Left lung (tissue), 10 donors: ENCODE measurements around the gene HDAC1. TPM values are rescaled to one million over a fixed set of nuclear protein-coding genes. Genes with fewer than 3 reads are reported as not detected.

Experiments
- ATAC-seq: fragments of 200-7000 bp; cut with Tn5 transposase; one replicate; pipeline ENCODE4 v1.9.1; 2020; ENCODE audit warnings: moderate library complexity
- DNase-seq, 4 donors: peaks; one replicate each; pipeline ENCODE4 v3.0.0-alpha.2; 2013 to 2020
- H3K27ac ChIP-seq, 2 donors: fragments of 200-600 bp; sonication (generic) in 1 of 2; one replicate each; pipeline versions ENCODE4 v1.5.0 to v1.8.0; 2020 to 2021
- H3K27me3 ChIP-seq, 2 donors: fragments of 200-600 bp; sonication (generic) in 1 of 2; one replicate each; pipeline versions ENCODE4 v1.5.0 to v1.8.0; 2020 to 2021
- H3K36me3 ChIP-seq, 2 donors: fragments of 200-600 bp; sonication (generic) in 1 of 2; one replicate each; pipeline versions ENCODE4 v1.5.0 to v1.8.0; 2020 to 2021
- H3K4me1 ChIP-seq, 2 donors: fragments of 200-600 bp; one replicate each; pipeline ENCODE4 v1.8.0; 2021
- H3K4me3 ChIP-seq, 2 donors: fragments of 200-600 bp; sonication (generic) in 1 of 2; one replicate each; pipeline versions ENCODE4 v1.5.0 to v1.8.0; 2020 to 2021; ENCODE audit warnings: mild to moderate bottlenecking in 1 of 2
- H3K9me3 ChIP-seq, 2 donors: fragments of 200-600 bp; sonication (generic) in 1 of 2; one replicate each; pipeline versions ENCODE4 v1.5.0 to v1.8.0; 2020 to 2021
- intact Hi-C, 2 donors: fragments of 100-400 bp; cut with DNase I; formaldehyde crosslinking; loops; one replicate each; pipeline versions ENCODE4 v1.11.2 to v1.14.2; 2022
- polyA plus RNA-seq, 6 donors: library from polyadenylated mRNA; unstranded; fragments of 120-200 nt; gene quantifications; one replicate each; pipeline ENCODE4 v1.2.1, GENCODE V29; 2013; ENCODE audit not compliant: insufficient read length in 6 of 6
- total RNA-seq, 2 donors: library from RNA; stranded (reverse); fragmentation: NEBNext Ultra II Directional; extraction: Animal tissue kit (Norgen Biotek cat#: 25700); gene quantifications; one replicate each; pipeline ENCODE4 v1.2.1, GENCODE V29; 2021
- TF ChIP-seq, protein P1 (sequence below), 2 donors: fragments of 200-600 bp; sonication (generic) in 1 of 2; IDR thresholded peaks; one replicate each; pipeline versions ENCODE4 v1.5.0 to v1.8.0; 2021; ENCODE audit warnings: antibody characterized with exemption in 2 of 2
- donor health status: DM: no; HTN: yes; CAD: no.
- donor health status: DM: no; HTN: no; CAD: no.

Gene HDAC1
- total and polyA plus RNA-seq, 8 donors = 61.8 to 193 (median 163) TPM

DNA sequence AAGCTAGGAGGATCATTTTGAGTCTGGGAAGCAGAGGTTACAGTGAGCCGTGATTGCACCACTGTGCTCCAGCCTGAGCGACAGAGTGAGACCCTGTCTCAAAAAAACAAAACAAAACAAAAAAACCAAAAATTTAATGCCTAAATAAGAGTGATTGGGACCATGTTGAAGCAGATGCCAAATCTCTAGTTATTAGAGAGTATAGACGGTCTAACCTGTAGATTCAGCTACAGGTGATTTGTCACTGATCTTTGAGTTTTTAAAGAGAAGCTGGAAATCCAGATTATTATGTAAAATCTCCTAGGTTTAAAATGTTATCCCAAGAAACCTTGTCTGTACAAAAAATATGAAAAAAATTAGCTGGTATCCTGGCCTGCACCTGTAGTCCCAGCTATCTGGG, 11.5 kb downstream of the HDAC1 start:
- no peak for DNase-seq
- Histone ChIP-seq H3K27ac (no peak overlapping the region), H3K4me3 (no peak overlapping the region), H3K4me1 (peaks cover 0 to 4% of the 10 kb centered on the region in 2 donors), H3K27me3 (no peaks in the 10 kb centered on the region), H3K9me3 (peaks cover 0 to 5% of the 10 kb centered on the region in 2 donors), H3K36me3 (peaks cover 0 to 52% of the 10 kb centered on the region in 2 donors)
- ATAC-seq = no peak
- intact Hi-C loops = no loop called here
- TF ChIP-seq, protein P1, sequence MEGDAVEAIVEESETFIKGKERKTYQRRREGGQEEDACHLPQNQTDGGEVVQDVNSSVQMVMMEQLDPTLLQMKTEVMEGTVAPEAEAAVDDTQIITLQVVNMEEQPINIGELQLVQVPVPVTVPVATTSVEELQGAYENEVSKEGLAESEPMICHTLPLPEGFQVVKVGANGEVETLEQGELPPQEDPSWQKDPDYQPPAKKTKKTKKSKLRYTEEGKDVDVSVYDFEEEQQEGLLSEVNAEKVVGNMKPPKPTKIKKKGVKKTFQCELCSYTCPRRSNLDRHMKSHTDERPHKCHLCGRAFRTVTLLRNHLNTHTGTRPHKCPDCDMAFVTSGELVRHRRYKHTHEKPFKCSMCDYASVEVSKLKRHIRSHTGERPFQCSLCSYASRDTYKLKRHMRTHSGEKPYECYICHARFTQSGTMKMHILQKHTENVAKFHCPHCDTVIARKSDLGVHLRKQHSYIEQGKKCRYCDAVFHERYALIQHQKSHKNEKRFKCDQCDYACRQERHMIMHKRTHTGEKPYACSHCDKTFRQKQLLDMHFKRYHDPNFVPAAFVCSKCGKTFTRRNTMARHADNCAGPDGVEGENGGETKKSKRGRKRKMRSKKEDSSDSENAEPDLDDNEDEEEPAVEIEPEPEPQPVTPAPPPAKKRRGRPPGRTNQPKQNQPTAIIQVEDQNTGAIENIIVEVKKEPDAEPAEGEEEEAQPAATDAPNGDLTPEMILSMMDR (IDR thresholded peaks at IDR 0.05) = no peak

DNA sequence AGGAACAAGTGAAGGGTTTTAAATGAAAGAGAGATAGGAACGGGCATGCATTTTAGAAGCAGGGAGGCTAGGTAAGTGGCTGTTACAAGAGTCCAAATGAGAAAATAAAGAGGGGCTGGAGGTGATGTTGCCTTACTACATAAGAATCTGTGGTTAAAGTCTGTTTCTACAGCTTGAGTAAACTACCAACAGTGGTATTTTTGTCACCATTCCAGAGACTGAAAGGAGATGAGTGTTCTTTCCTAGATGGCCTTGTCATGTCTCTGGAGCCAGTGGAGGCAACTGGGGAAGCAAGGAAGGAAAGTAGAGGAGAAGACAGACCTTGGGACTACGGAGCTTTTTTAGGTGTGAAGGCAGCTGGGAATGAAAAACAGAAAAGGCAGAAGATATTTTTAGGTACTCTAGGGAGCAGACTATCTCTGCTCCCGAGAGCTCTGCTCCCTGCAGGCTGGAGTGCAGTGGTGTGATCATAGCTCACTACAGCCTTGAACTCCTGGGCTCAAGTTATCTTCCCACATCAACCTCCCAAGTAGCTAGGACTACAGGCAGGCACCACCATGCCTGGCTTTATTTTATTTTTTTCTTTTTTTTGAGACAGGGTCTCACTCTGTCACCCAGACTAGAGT, 12.2 kb downstream of the HDAC1 start:
- DNase-seq (no peak), ATAC-seq (no peak)
- H3K27ac ChIP-seq = no peak overlapping the region
- TF ChIP-seq, protein P1 (IDR thresholded peaks at IDR 0.05) = no peak
- peaks cover 0 to 52% of the 10 kb centered on the region in 2 donors for H3K36me3 ChIP-seq
- H3K9me3 ChIP-seq = peaks cover 0 to 5% of the 10 kb centered on the region in 2 donors
- H3K4me1 ChIP-seq = peaks cover 0 to 8% of the 10 kb centered on the region in 2 donors
- H3K4me3 ChIP-seq = no peak overlapping the region
- H3K27me3 ChIP-seq = no peaks in the 10 kb centered on the region
- intact Hi-C loops = no loop called here

DNA sequence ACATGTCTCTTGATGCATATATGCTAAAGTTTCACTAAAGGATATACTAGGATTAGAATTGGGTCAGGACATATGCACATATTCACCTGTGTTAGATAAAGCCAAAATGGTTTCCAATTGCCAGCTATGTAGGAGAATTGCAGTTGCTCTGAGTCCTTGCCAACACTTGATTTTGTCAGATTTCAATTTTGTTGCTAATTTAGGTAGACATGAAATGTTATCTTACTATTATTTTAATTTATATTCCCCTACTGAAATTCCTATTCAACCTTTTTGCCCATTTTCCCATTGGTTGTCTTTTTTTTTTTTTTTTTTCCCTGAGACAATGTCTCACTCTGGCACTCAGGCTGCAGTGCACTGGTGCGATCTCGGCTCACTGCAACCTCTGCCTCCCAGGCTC, 13.4 kb downstream of the HDAC1 start:
- Histone ChIP-seq H3K4me1 (peaks cover 0 to 9% of the 10 kb centered on the region in 2 donors), H3K36me3 (peaks cover 0 to 52% of the 10 kb centered on the region in 2 donors), H3K27ac (no peak overlapping the region), H3K4me3 (no peak overlapping the region), H3K27me3 (no peaks in the 10 kb centered on the region), H3K9me3 (peaks cover 0 to 5% of the 10 kb centered on the region in 2 donors)
- DNase-seq (no peak), ATAC-seq (no peak)
- intact Hi-C loops = no loop called here
- TF ChIP-seq, protein P1 (IDR thresholded peaks at IDR 0.05) = no peak

DNA sequence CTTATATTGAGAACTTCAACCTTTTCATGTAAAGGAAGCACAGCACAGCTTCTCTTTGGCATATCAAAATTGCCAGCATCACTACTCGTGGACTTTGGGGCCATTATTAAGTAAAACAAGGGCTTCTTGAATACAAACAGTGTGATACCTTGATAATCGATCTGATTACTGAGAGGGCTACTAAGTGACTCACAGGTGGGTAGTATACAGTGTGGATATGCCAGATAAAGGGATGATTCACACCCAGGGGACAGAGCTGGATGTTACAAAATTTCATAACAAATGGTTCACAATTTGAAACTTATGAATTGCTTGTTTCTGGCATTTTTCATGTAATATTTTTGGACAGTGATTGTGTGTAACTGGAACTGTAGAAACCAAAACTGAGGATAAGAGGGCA, 15.4 kb downstream of the HDAC1 start:
- Histone ChIP-seq H3K36me3 (peaks cover 0 to 47% of the 10 kb centered on the region in 2 donors), H3K27ac (no peak overlapping the region), H3K4me3 (no peak overlapping the region), H3K9me3 (peaks cover 0 to 5% of the 10 kb centered on the region in 2 donors), H3K27me3 (no peaks in the 10 kb centered on the region), H3K4me1 (peaks cover 6 to 14% of the 10 kb centered on the region in 2 donors)
- TF ChIP-seq, protein P1 (IDR thresholded peaks at IDR 0.05) = no peak
- intact Hi-C loops = no loop called here
- no peak for ATAC-seq
- no peak for DNase-seq

DNA sequence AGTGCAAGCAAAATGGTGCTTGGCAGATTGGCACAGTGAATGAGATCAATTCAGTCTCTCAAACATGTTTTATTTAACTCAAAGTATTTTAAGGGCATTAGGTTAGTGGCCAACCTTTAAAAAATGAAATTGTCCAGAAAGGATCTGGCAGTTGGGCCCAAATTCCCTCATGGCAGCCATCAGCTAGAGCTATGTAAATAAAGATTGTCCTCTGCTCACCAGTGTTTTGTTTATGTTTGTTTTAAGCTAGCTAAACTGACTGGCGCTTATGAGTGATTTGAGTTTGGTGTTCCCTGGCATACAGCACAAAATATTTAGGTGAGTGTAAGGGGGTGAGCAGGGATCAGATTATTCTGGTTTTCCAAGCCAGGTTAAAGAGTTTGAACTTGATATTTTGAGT, 18.1 kb downstream of the HDAC1 start:
- no peaks in the 10 kb centered on the region for H3K27me3 ChIP-seq
- H3K36me3 ChIP-seq = peaks cover 0 to 33% of the 10 kb centered on the region in 2 donors
- intact Hi-C loops = no loop called here
- H3K4me1 ChIP-seq = peaks cover 6 to 18% of the 10 kb centered on the region in 2 donors
- no peak overlapping the region for H3K4me3 ChIP-seq
- H3K9me3 ChIP-seq = peaks cover 0 to 4% of the 10 kb centered on the region in 2 donors
- TF ChIP-seq, protein P1 (IDR thresholded peaks at IDR 0.05) = no peak
- DNase-seq (no peak), ATAC-seq (no peak)
- H3K27ac ChIP-seq = no peak overlapping the region
